Karpas-422 (cell line): ENCODE results near the gene USP22. TPM values are rescaled to one million over a fixed set of nuclear protein-coding genes. Genes with fewer than 3 reads are reported as not detected.

Experiments
- DNase-seq: peaks from one replicate; pipeline ENCODE4 v3.0.0-alpha.2; 2015
- H2AFZ ChIP-seq: fragments of 200-600 bp; sonication (generic); 2 replicates; pipeline ENCODE4 v1.6.1; 2014; ENCODE audit warnings: antibody characterized with exemption, low read length, mixed read lengths
- H3K27ac ChIP-seq: fragments of 200-600 bp; sonication (generic); 2 replicates; pipeline ENCODE4 v1.5.1; 2014; ENCODE audit warnings: mild to moderate bottlenecking, low read length, moderate library complexity
- H3K27me3 ChIP-seq: fragments of 200-600 bp; sonication (generic); 2 replicates; pipeline ENCODE4 v1.6.1; 2014; ENCODE audit warnings: low read length, mixed read lengths
- H3K36me3 ChIP-seq: fragments of 200-600 bp; sonication (generic); 2 replicates; pipeline ENCODE4 v1.6.1; 2014; ENCODE audit warnings: low read length, mixed read lengths; ENCODE audit not compliant: insufficient read depth
- H3K4me1 ChIP-seq: fragments of 200-600 bp; sonication (generic); 2 replicates; pipeline ENCODE4 v1.6.1; 2014; ENCODE audit warnings: mild to moderate bottlenecking, low read length, mixed read lengths
- H3K4me2 ChIP-seq: fragments of 200-600 bp; sonication (generic); 2 replicates; pipeline ENCODE4 v1.6.1; 2014; ENCODE audit warnings: low read length, low read depth, mild to moderate bottlenecking; ENCODE audit not compliant: poor library complexity, severe bottlenecking
- H3K4me3 ChIP-seq: fragments of 200-600 bp; sonication (generic); 2 replicates; pipeline ENCODE4 v1.5.1; 2014; ENCODE audit warnings: mild to moderate bottlenecking, antibody characterized with exemption, low read length, mixed read lengths
- H3K79me2 ChIP-seq: fragments of 200-600 bp; sonication (generic); 2 replicates; pipeline ENCODE4 v1.6.1; 2014; ENCODE audit warnings: mild to moderate bottlenecking, low read length, mixed read lengths
- H3K9ac ChIP-seq: fragments of 200-600 bp; sonication (generic); 2 replicates; pipeline ENCODE4 v1.6.0; 2014; ENCODE audit warnings: low read length
- H3K9me2 ChIP-seq: fragments of 200-600 bp; sonication (generic), shearing (Covaris generic); replicated peaks from 2 replicates; pipeline ENCODE4 v1.6.0; 2014; ENCODE audit warnings: mild to moderate bottlenecking, low read length, moderate library complexity; ENCODE audit not compliant: insufficient read depth
- H3K9me3 ChIP-seq: fragments of 300-700, 200-600 bp; sonication (generic); 2 replicates; pipeline ENCODE4 v1.6.1; 2014; ENCODE audit warnings: low read length, mixed read lengths
- H4K20me1 ChIP-seq: fragments of 200-600 bp; sonication (generic); 2 replicates; pipeline ENCODE4 v1.6.1; 2014; ENCODE audit warnings: mild to moderate bottlenecking, antibody characterized with exemption, low read length, low read depth; ENCODE audit not compliant: insufficient read depth
- total RNA-seq: library from RNA; depleted of rRNA; stranded (reverse); fragments of >200 nt; shearing (Covaris generic); gene quantifications from 2 replicates; pipeline ENCODE4 v1.2.3, GENCODE V29; 2014; ENCODE audit warnings: low replicate concordance

Gene USP22
- total RNA-seq, 1 experiment from 2014 or later, result 133 TPM

GRCh38 chr17:21034340-21035235 lies 8.2 kb downstream of the USP22 start:
- Histone ChIP-seq H3K9me2 (no peaks in the 10 kb centered on the region), H3K4me3 (peak overlapping the region; percentile 18; the same call in 1 of the 2 replicates), H3K4me1 (peaks cover 65% of the 10 kb centered on the region), H2AFZ (no peak overlapping the region), H3K36me3 (peaks cover 63% of the 10 kb centered on the region), H3K27me3 (no peaks in the 10 kb centered on the region), H4K20me1 (peaks cover 86% of the 10 kb centered on the region), H3K4me2 (peak overlapping the region; percentile 26), H3K9ac (peak overlapping the region; percentile 24; the same call in 1 of the 2 replicates), H3K79me2 (peaks cover 100% of the 10 kb centered on the region), H3K27ac (peak overlapping the region; percentile 35), H3K9me3 (no peaks in the 10 kb centered on the region)
- no peak for DNase-seq

GRCh38 chr17:21033350-21033749 lies 9.5 kb downstream of the USP22 start:
- peaks cover 100% of the 10 kb centered on the region for H3K79me2 ChIP-seq
- no peaks in the 10 kb centered on the region for H3K9me3 ChIP-seq
- no peak overlapping the region for H3K9ac ChIP-seq
- peaks cover 92% of the 10 kb centered on the region for H4K20me1 ChIP-seq
- peaks cover 72% of the 10 kb centered on the region for H3K36me3 ChIP-seq
- no peak overlapping the region for H2AFZ ChIP-seq
- H3K9me2 ChIP-seq, result no peaks in the 10 kb centered on the region
- no peak for DNase-seq
- peaks cover 55% of the 10 kb centered on the region for H3K4me1 ChIP-seq
- no peak overlapping the region for H3K4me2 ChIP-seq
- H3K27ac ChIP-seq, result no peak overlapping the region
- H3K27me3 ChIP-seq, result no peaks in the 10 kb centered on the region
- no peak overlapping the region for H3K4me3 ChIP-seq

DNA sequence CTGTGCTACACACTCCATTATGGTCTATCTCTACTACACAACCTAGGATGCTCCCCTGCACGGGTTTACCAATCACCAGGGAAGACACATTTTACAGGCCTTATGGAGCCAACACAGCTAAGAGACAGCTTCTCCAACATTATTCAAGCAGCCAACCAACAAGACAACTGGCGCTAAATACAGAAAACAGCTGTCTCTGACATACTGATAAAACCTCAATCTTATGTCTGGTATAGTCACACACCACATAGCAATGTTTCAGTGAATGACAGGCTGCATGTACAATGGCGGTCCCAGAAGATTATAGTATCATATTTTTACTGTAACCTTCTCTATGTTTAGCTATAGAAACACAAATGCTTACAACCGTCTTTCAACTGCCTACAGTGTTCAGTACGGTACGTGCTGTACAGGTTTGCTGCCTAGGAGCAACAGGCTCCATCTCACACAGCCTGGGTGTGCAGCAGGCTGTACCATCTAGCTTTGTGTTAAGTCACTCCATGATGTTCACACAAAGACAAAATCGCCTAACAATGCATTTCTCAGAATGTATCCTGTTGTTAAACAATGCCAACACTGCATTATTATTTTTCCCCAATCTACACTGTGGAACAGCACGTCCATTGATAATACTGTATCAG lies 10.9 kb downstream of the USP22 start:
- Histone ChIP-seq H2AFZ (no peak overlapping the region), H3K9ac (no peak overlapping the region), H4K20me1 (peaks cover 96% of the 10 kb centered on the region), H3K9me3 (no peaks in the 10 kb centered on the region), H3K27me3 (no peaks in the 10 kb centered on the region), H3K79me2 (peaks cover 100% of the 10 kb centered on the region), H3K4me1 (peaks cover 40% of the 10 kb centered on the region), H3K9me2 (no peaks in the 10 kb centered on the region), H3K4me2 (no peak overlapping the region), H3K4me3 (no peak overlapping the region), H3K27ac (no peak overlapping the region), H3K36me3 (peaks cover 76% of the 10 kb centered on the region)
- no peak for DNase-seq

DNA sequence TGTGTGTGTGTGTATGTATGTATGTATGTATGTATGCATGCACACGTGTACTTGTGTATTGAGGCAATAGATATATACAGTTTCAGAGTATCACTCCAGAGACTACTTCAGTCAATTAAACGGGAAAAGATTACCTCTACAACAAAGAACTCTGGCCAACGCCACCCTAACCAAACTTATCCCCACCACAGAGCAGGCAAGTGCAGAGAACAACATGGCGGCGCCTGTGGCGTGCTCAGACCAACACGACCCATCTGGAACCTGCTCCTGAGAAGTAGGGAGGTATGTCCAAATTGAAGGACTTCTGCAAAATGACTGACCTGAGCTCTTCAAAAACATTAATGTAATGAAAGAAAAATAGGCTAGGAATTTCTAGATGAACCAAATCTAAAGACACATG lies 12.4 kb downstream of the USP22 start:
- Histone ChIP-seq H3K4me3 (no peak overlapping the region), H4K20me1 (peaks cover 94% of the 10 kb centered on the region), H3K36me3 (peaks cover 75% of the 10 kb centered on the region), H3K79me2 (peaks cover 100% of the 10 kb centered on the region), H2AFZ (no peak overlapping the region), H3K9ac (no peak overlapping the region), H3K4me2 (no peak overlapping the region), H3K27ac (no peak overlapping the region), H3K4me1 (peaks cover 27% of the 10 kb centered on the region), H3K27me3 (no peaks in the 10 kb centered on the region), H3K9me2 (no peaks in the 10 kb centered on the region), H3K9me3 (no peaks in the 10 kb centered on the region)
- no peak for DNase-seq

DNA sequence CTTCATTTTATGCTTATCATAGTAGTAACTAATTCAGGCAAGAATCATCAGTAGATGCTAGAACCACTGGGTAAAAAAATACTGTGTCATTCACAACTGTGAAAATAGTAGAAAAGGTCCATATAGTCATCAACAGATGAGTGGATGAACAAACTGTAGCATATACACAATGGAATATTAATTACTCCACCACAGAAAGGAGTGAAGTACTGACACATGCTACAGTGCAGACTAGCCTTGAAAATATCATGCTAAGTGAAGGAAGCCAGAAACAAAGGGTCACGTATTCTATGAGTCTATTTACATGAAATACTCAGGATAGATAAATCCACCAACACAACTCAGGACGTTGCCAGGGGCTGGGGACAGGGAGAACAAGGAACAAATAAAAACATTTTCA lies 13.3 kb downstream of the USP22 start:
- no peaks in the 10 kb centered on the region for H3K9me2 ChIP-seq
- H3K4me2 ChIP-seq, result no peak overlapping the region
- H3K79me2 ChIP-seq, result peaks cover 100% of the 10 kb centered on the region
- H3K4me1 ChIP-seq, result peaks cover 18% of the 10 kb centered on the region
- H3K27me3 ChIP-seq, result no peaks in the 10 kb centered on the region
- no peak overlapping the region for H3K27ac ChIP-seq
- H3K4me3 ChIP-seq, result no peak overlapping the region
- no peak overlapping the region for H3K9ac ChIP-seq
- H3K36me3 ChIP-seq, result peaks cover 76% of the 10 kb centered on the region
- H2AFZ ChIP-seq, result no peak overlapping the region
- H4K20me1 ChIP-seq, result peaks cover 94% of the 10 kb centered on the region
- H3K9me3 ChIP-seq, result no peaks in the 10 kb centered on the region
- no peak for DNase-seq

DNA sequence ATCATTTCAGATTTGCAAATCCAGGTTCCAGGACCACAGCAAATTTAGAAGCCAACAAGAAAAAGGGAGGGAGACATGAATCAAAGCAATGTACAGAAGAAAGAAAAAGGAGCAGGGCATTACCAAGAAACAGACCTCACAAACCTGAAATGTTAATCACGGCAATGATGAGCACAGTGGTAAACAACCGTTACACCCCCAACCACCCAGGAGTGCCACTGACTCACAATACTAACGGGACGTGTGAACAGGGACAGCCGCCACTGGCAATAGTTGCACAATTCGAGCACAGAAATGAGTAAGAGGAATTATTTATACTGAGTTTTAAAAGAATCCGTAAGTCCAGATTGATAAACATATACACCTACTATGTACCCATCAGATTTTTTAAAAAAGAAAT lies 13.8 kb downstream of the USP22 start:
- no peaks in the 10 kb centered on the region for H3K9me3 ChIP-seq
- no peaks in the 10 kb centered on the region for H3K9me2 ChIP-seq
- H3K4me1 ChIP-seq, result peaks cover 13% of the 10 kb centered on the region
- no peak overlapping the region for H3K27ac ChIP-seq
- no peak overlapping the region for H3K9ac ChIP-seq
- H3K79me2 ChIP-seq, result peaks cover 100% of the 10 kb centered on the region
- DNase-seq, result no peak
- H3K36me3 ChIP-seq, result peaks cover 76% of the 10 kb centered on the region
- H2AFZ ChIP-seq, result no peak overlapping the region
- H4K20me1 ChIP-seq, result peaks cover 94% of the 10 kb centered on the region
- no peak overlapping the region for H3K4me3 ChIP-seq
- H3K27me3 ChIP-seq, result no peaks in the 10 kb centered on the region
- H3K4me2 ChIP-seq, result no peak overlapping the region

GRCh38 chr17:21028192-21028591 lies 14.6 kb downstream of the USP22 start:
- H3K36me3 ChIP-seq, result peaks cover 77% of the 10 kb centered on the region
- no peaks in the 10 kb centered on the region for H3K9me2 ChIP-seq
- H3K4me2 ChIP-seq, result no peak overlapping the region
- H3K4me3 ChIP-seq, result no peak overlapping the region
- H2AFZ ChIP-seq, result no peak overlapping the region
- DNase-seq, result no peak
- H3K4me1 ChIP-seq, result peaks cover 7% of the 10 kb centered on the region
- no peak overlapping the region for H3K9ac ChIP-seq
- peaks cover 100% of the 10 kb centered on the region for H3K79me2 ChIP-seq
- H3K27me3 ChIP-seq, result no peaks in the 10 kb centered on the region
- H3K27ac ChIP-seq, result no peak overlapping the region
- no peaks in the 10 kb centered on the region for H3K9me3 ChIP-seq
- peaks cover 94% of the 10 kb centered on the region for H4K20me1 ChIP-seq

DNA sequence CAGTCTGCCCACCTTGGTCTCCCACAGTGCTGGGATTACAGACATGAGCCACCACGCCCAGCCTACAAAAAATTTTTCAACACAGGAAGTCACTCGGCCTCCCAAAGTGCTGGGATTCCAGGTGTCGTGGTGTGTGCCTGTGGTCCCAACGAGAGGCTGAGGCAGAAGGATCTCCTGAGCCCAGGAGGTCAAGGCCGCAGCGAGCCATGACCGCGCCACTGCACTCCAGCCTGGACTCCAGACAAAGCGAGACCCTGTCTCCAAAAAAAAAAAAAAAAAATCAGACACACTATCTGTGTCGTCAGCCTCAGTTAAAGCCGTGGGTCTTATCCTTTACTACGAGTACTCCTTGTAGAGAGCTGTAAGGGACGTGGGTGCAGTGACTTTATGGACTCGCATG lies 15.8 kb downstream of the USP22 start:
- Histone ChIP-seq H3K27me3 (no peaks in the 10 kb centered on the region), H3K4me3 (no peak overlapping the region), H3K4me2 (no peak overlapping the region), H2AFZ (no peak overlapping the region), H3K4me1 (no peaks in the 10 kb centered on the region), H3K36me3 (peaks cover 70% of the 10 kb centered on the region; the same call in 1 of the 2 replicates), H3K27ac (no peak overlapping the region), H4K20me1 (peaks cover 88% of the 10 kb centered on the region), H3K79me2 (peaks cover 98% of the 10 kb centered on the region), H3K9me2 (no peaks in the 10 kb centered on the region), H3K9me3 (no peaks in the 10 kb centered on the region), H3K9ac (no peak overlapping the region)
- DNase-seq, result no peak
